ENCODE results near the gene BCL2L12.

Gene BCL2L12

GRCh38 chr19:49636233-49636932 is 29.4 kb upstream of the BCL2L12 start:
- Histone ChIP-seq H3K27me3 (ENCODE audit: low read depth) (no peaks in the 10 kb centered on the region), H3K4me1 (peaks cover 15% of the 10 kb centered on the region), H3K4me3 (no peak overlapping the region), H3K9me3 (no peaks in the 10 kb centered on the region), H3K36me3 (replicated peaks) (no peaks in the 10 kb centered on the region)
- DNase-seq (ENCODE audit: low spot score in 2 of 2): no peak
- in situ Hi-C loops (cut with MboI; ENCODE audit: low sequenced_read_pairs): no loop called here

GRCh38 chr19:49637821-49638738 is 27.7 kb upstream of the BCL2L12 start:
- H3K36me3 ChIP-seq (replicated peaks): no peaks in the 10 kb centered on the region
- peak; percentile 51 to 88 for DNase-seq (ENCODE audit: low spot score in 2 of 2)
- peak overlapping the region; percentile 6 for H3K4me3 ChIP-seq
- in situ Hi-C loops (cut with MboI; ENCODE audit: low sequenced_read_pairs): no loop called here
- H3K27me3 ChIP-seq (ENCODE audit: low read depth): no peaks in the 10 kb centered on the region
- peaks cover 19% of the 10 kb centered on the region for H3K4me1 ChIP-seq
- H3K9me3 ChIP-seq: no peaks in the 10 kb centered on the region

GRCh38 chr19:49639401-49640112 is 26.2 kb upstream of the BCL2L12 start:
- no peak for DNase-seq (ENCODE audit: low spot score in 2 of 2)
- peak overlapping the region; percentile 42 for H3K4me3 ChIP-seq
- no peaks in the 10 kb centered on the region for H3K9me3 ChIP-seq
- H3K36me3 ChIP-seq (replicated peaks): peaks cover 3% of the 10 kb centered on the region; the same call in 1 of the 2 replicates
- H3K27me3 ChIP-seq (ENCODE audit: low read depth): no peaks in the 10 kb centered on the region
- H3K4me1 ChIP-seq: peaks cover 24% of the 10 kb centered on the region
- in situ Hi-C loops (cut with MboI; ENCODE audit: low sequenced_read_pairs): no loop called here

GRCh38 chr19:49640113-49640898 is 25.4 kb upstream of the BCL2L12 start, which contains the start of gene RRAS:
Gene RRAS (minus strand): TSS chr19:49640143. CDS start chr19:49640098, 45 bp downstream.
- no peaks in the 10 kb centered on the region for H3K9me3 ChIP-seq

GRCh38 chr19:49641688-49642491 is 23.8 kb upstream of the BCL2L12 start, which contains the start of gene SCAF1:
Gene SCAF1 (plus strand): TSS chr19:49642209. CDS start chr19:49645027, 2,818 bp downstream.
- peaks cover 24% of the 10 kb centered on the region for H3K4me1 ChIP-seq
- H3K27me3 ChIP-seq (ENCODE audit: low read depth): no peaks in the 10 kb centered on the region
- no peaks in the 10 kb centered on the region for H3K9me3 ChIP-seq
- peak within 1 kb of the TSS; percentile 82 for H3K4me3 ChIP-seq
- H3K36me3 ChIP-seq (replicated peaks): peaks cover 18% of the 10 kb centered on the region
- in situ Hi-C loops (cut with MboI; ENCODE audit: low sequenced_read_pairs): no loop called here
- peak; percentile 99 for DNase-seq (ENCODE audit: low spot score in 2 of 2)

More at GRCh38 chr19:49640113-49640898, 25.4 kb upstream of the BCL2L12 start, which contains the start of gene RRAS:
- Histone ChIP-seq H3K4me3 (peak within 1 kb of the TSS; percentile 82), H3K4me1 (peaks cover 24% of the 10 kb centered on the region), H3K36me3 (replicated peaks) (peaks cover 3% of the 10 kb centered on the region), H3K27me3 (ENCODE audit: low read depth) (no peaks in the 10 kb centered on the region)
- in situ Hi-C loops (cut with MboI; ENCODE audit: low sequenced_read_pairs): no loop called here
- peak; percentile 100 for DNase-seq (ENCODE audit: low spot score in 2 of 2)

GRCh38 chr19:49642492-49643035 is 23.2 kb upstream of the BCL2L12 start:
- Histone ChIP-seq H3K27me3 (ENCODE audit: low read depth) (no peaks in the 10 kb centered on the region), H3K9me3 (no peaks in the 10 kb centered on the region), H3K4me1 (peaks cover 24% of the 10 kb centered on the region), H3K4me3 (peak overlapping the region; percentile 82), H3K36me3 (replicated peaks) (peaks cover 25% of the 10 kb centered on the region)
- in situ Hi-C loops (cut with MboI; ENCODE audit: low sequenced_read_pairs): no loop called here
- DNase-seq (ENCODE audit: low spot score in 2 of 2): no peak

- DNase-seq (ENCODE audit: low spot score in 2 of 2): no peak
- Histone ChIP-seq H3K4me3 (peak overlapping the region; percentile 82), H3K36me3 (replicated peaks) (peaks cover 30% of the 10 kb centered on the region), H3K4me1 (peaks cover 18% of the 10 kb centered on the region), H3K27me3 (ENCODE audit: low read depth) (no peaks in the 10 kb centered on the region), H3K9me3 (no peaks in the 10 kb centered on the region)
- in situ Hi-C loops (cut with MboI; ENCODE audit: low sequenced_read_pairs): no loop called here
These were observed 22.3 kb upstream of the BCL2L12 start for GRCh38 chr19:49643466-49643865.

GRCh38 chr19:49645592-49645991 is 20.1 kb upstream of the BCL2L12 start:
- no peaks in the 10 kb centered on the region for H3K9me3 ChIP-seq
- in situ Hi-C loops (cut with MboI; ENCODE audit: low sequenced_read_pairs): no loop called here
- no peaks in the 10 kb centered on the region for H3K27me3 ChIP-seq (ENCODE audit: low read depth)
- H3K4me1 ChIP-seq: peaks cover 16% of the 10 kb centered on the region
- peaks cover 43% of the 10 kb centered on the region for H3K36me3 ChIP-seq (replicated peaks)
- no peak overlapping the region for H3K4me3 ChIP-seq
- DNase-seq (ENCODE audit: low spot score in 2 of 2): no peak

- H3K4me3 ChIP-seq: no peak overlapping the region
- peaks cover 43% of the 10 kb centered on the region for H3K36me3 ChIP-seq (replicated peaks)
- peaks cover 13% of the 10 kb centered on the region for H3K4me1 ChIP-seq
- H3K27me3 ChIP-seq (ENCODE audit: low read depth): no peaks in the 10 kb centered on the region
- H3K9me3 ChIP-seq: no peaks in the 10 kb centered on the region
- in situ Hi-C loops (cut with MboI; ENCODE audit: low sequenced_read_pairs): no loop called here
- no peak for DNase-seq (ENCODE audit: low spot score in 2 of 2)
These were observed 19.7 kb upstream of the BCL2L12 start for GRCh38 chr19:49645995-49646394.

- Histone ChIP-seq H3K4me1 (peaks cover 7% of the 10 kb centered on the region), H3K4me3 (no peak overlapping the region), H3K9me3 (no peaks in the 10 kb centered on the region), H3K27me3 (ENCODE audit: low read depth) (no peaks in the 10 kb centered on the region), H3K36me3 (replicated peaks) (peaks cover 46% of the 10 kb centered on the region)
- in situ Hi-C loops (cut with MboI; ENCODE audit: low sequenced_read_pairs): no loop called here
- DNase-seq (ENCODE audit: low spot score in 2 of 2): no peak
These were observed 19.1 kb upstream of the BCL2L12 start for GRCh38 chr19:49646586-49646985.

GRCh38 chr19:49651029-49651819 is 14.5 kb upstream of the BCL2L12 start:
- no peak overlapping the region for H3K4me3 ChIP-seq
- H3K9me3 ChIP-seq: no peaks in the 10 kb centered on the region
- H3K4me1 ChIP-seq: no peaks in the 10 kb centered on the region
- peaks cover 76% of the 10 kb centered on the region for H3K36me3 ChIP-seq (replicated peaks)
- DNase-seq (ENCODE audit: low spot score in 2 of 2): no peak
- no peaks in the 10 kb centered on the region for H3K27me3 ChIP-seq (ENCODE audit: low read depth)
- in situ Hi-C loops (cut with MboI; ENCODE audit: low sequenced_read_pairs): no loop called here

Data from HAP-1 (cell line).